K562 (cell line): ENCODE results near the gene PTPRM. TPM values are rescaled to one million over a fixed set of nuclear protein-coding genes. Genes with fewer than 3 reads are reported as not detected.

ENCODE experiments used
- ATAC-seq: fragments of 200-7000 bp; cut with Tn5 transposase; 3 replicates; pipeline ENCODE4 v1.9.1; 2020; ENCODE audit warnings: moderate library complexity
- BruUV-seq: library from RNA; stranded (reverse); fragments of 400-500 nt; replicated peaks from 2 replicates; lab custom pipeline; 2021; lab: Mats Ljungman, UMichigan
- CTCF ChIA-PET: fragments of 300-600 bp; formaldehyde crosslinking; extraction: SDS; loops from one replicate; lab custom pipeline; 2021; ENCODE audit warnings: low intra/inter-chr PET ratio; lab: Yijun Ruan, JAX
- POLR2A ChIA-PET: fragments of 300-600, 350-650 bp; sonication (Branson Sonifier 250); formaldehyde crosslinking; extraction: SDS; loops from one replicate; lab custom pipeline; 2021; ENCODE audit warnings: antibody characterized with exemption, inconsistent platforms; lab: Yijun Ruan, JAX
- DNase-seq, 4 experiments: peaks; one replicate each; pipeline versions ENCODE4 v3.0.0 to v3.0.0-alpha.2; 2011 to 2018; ENCODE audit warnings: low spot score in 3 of 4, mixed read lengths in 3 of 4; ENCODE audit errors: extremely low read depth in 1 of 4
- FAIRE-seq: peaks from 2 replicates; lab custom pipeline; 2011; peaks lifted over from hg19 to GRCh38; lab: Jason Lieb, UNC
- H2AFZ ChIP-seq: 2 replicates; pipeline ENCODE4 v1.6.0; 2011; ENCODE audit warnings: low read depth, low read length, control low read depth, inconsistent platforms
- H3K27ac ChIP-seq: fragments of 200-600 bp; 3 replicates; pipeline ENCODE4 v1.8.0; 2011; ENCODE audit warnings: low read depth, mild to moderate bottlenecking, control low read depth, inconsistent platforms, low read length, moderate library complexity, mixed read lengths; ENCODE audit errors: extremely low read depth
- H3K27me3 ChIP-seq, 2 experiments: fragments of 300-600 bp in 1 of 2; 2 replicates in 1 of 2; 3 replicates in 1 of 2; pipeline versions ENCODE4 v1.6.0 to v1.8.0; 2011; ENCODE audit warnings: inconsistent platforms in 2 of 2, low read length in 2 of 2, mild to moderate bottlenecking in 1 of 2, mixed read lengths in 1 of 2, moderate library complexity in 1 of 2; ENCODE audit not compliant: control insufficient read depth in 2 of 2, insufficient read depth in 2 of 2
- H3K36me3 ChIP-seq: fragments of 300-600 bp; 3 replicates; pipeline ENCODE4 v1.8.0; 2011; ENCODE audit warnings: mild to moderate bottlenecking, low read length, inconsistent platforms; ENCODE audit not compliant: control insufficient read depth, insufficient read depth
- H3K4me1 ChIP-seq, 2 experiments: fragments of 200-600 bp in 1 of 2; replicated peaks in 1 of 2; 2 replicates in 1 of 2; 3 replicates in 1 of 2; pipeline versions ENCODE4 v1.5.1 to v1.8.0; 2011; ENCODE audit warnings: inconsistent platforms in 2 of 2, low read length in 2 of 2, mild to moderate bottlenecking in 1 of 2, mixed read lengths in 1 of 2, moderate library complexity in 1 of 2; ENCODE audit not compliant: control insufficient read depth in 2 of 2, insufficient read depth in 2 of 2
- H3K4me2 ChIP-seq: 2 replicates; pipeline ENCODE4 v1.6.1; 2011; ENCODE audit warnings: low read length, control low read depth, inconsistent platforms, mixed read lengths; ENCODE audit not compliant: insufficient read depth
- H3K4me3 ChIP-seq: fragments of 200-600 bp; sonication (generic), shearing (Covaris generic); 2 replicates; pipeline ENCODE4 v1.5.1; 2016; ENCODE audit warnings: control low read depth, inconsistent platforms
- H3K79me2 ChIP-seq: fragments of 200-600 bp; 3 replicates; pipeline ENCODE4 v1.8.0; 2011; ENCODE audit warnings: low read length, inconsistent platforms; ENCODE audit not compliant: control insufficient read depth, insufficient read depth
- H3K9ac ChIP-seq, 2 experiments: 2 replicates each; pipeline versions ENCODE4 v1.6.0 to v1.6.1; 2011; ENCODE audit warnings: low read depth in 2 of 2, low read length in 2 of 2, control low read depth in 1 of 2, inconsistent platforms in 1 of 2, mild to moderate bottlenecking in 1 of 2, mixed read lengths in 1 of 2; ENCODE audit not compliant: insufficient read depth in 1 of 2
- H3K9me1 ChIP-seq: one replicate; pipeline ENCODE4 v1.6.0; 2011; ENCODE audit warnings: inconsistent platforms, mild to moderate bottlenecking, low read length, moderate library complexity; ENCODE audit not compliant: control insufficient read depth, insufficient read depth
- H3K9me3 ChIP-seq: replicated peaks from 2 replicates; pipeline ENCODE4 v1.5.1; 2011; ENCODE audit warnings: low read depth, low read length, inconsistent platforms; ENCODE audit not compliant: control insufficient read depth, insufficient read depth
- H4K20me1 ChIP-seq: replicated peaks from 2 replicates; pipeline ENCODE4 v1.6.1; 2011; ENCODE audit warnings: low read length, inconsistent platforms, mixed read lengths; ENCODE audit not compliant: control insufficient read depth, insufficient read depth
- AFF4 ChIP-seq: sonication (generic); formaldehyde crosslinking; IDR thresholded peaks from 2 replicates; pipeline ENCODE4 v1.8.0; 2023; ENCODE audit warnings: mild to moderate bottlenecking, missing genetic modification reagents
- BMI1 ChIP-seq: fragments of 150-350 bp; IDR thresholded peaks from 2 replicates; pipeline ENCODE4 v1.6.1; 2014; ENCODE audit warnings: low read length
- BRD4 ChIP-seq: fragments of 200-600 bp; sonication (generic); IDR thresholded peaks from 2 replicates; pipeline ENCODE4 v1.6.1; 2017; ENCODE audit warnings: inconsistent platforms
- CHD4 ChIP-seq: fragments of 200-600 bp; sonication (generic); IDR thresholded peaks from 3 replicates; pipeline ENCODE4 v1.6.1; 2012; ENCODE audit warnings: low read depth, mild to moderate bottlenecking, mixed read lengths, low read length, inconsistent platforms; ENCODE audit not compliant: insufficient read depth, insufficient replicate concordance, poor library complexity, severe bottlenecking
- FOXA1 ChIP-seq: fragments of 450-650 bp; IDR thresholded peaks from 2 replicates; pipeline ENCODE4 v1.6.1; 2016; ENCODE audit warnings: mild to moderate bottlenecking, borderline replicate concordance
- HNRNPH1 ChIP-seq: fragments of 200-400 bp; formaldehyde crosslinking; optimal IDR thresholded peaks from 2 replicates; pipeline ENCODE3; 2017; ENCODE audit warnings: low read depth, mild to moderate bottlenecking, low read length, moderate library complexity
- ILK ChIP-seq: fragments of 450-650 bp; IDR thresholded peaks from 2 replicates; pipeline ENCODE4 v1.6.1; 2016; ENCODE audit warnings: missing genetic modification characterization, low read depth, mild to moderate bottlenecking, missing compliant biosample characterization, moderate library complexity, borderline replicate concordance
- MCM3 ChIP-seq: fragments of 450-650 bp; IDR thresholded peaks from 2 replicates; pipeline ENCODE4 v1.6.1; 2016
- NELFE ChIP-seq: IDR thresholded peaks from 2 replicates; pipeline ENCODE4 v1.6.1; 2011; ENCODE audit warnings: mild to moderate bottlenecking; ENCODE audit not compliant: insufficient read depth, insufficient read length
- PHF8 ChIP-seq: fragments of 200-600 bp; sonication (generic); IDR thresholded peaks from 2 replicates; pipeline ENCODE4 v1.6.1; 2012; ENCODE audit warnings: mixed run types, mild to moderate bottlenecking, inconsistent platforms, low read length, moderate library complexity, borderline replicate concordance
- RBBP5 ChIP-seq: fragments of 200-600 bp; sonication (generic); IDR thresholded peaks from 2 replicates; pipeline ENCODE4 v1.6.1; 2012; ENCODE audit warnings: borderline replicate concordance, mild to moderate bottlenecking, low read length, control low read depth, inconsistent platforms; ENCODE audit not compliant: insufficient read depth, poor library complexity, severe bottlenecking
- RBM25 ChIP-seq: fragments of 200-400 bp; formaldehyde crosslinking; IDR thresholded peaks from 2 replicates; pipeline ENCODE4 v1.6.1; 2018; ENCODE audit warnings: low read length, low read depth, moderate library complexity; ENCODE audit not compliant: severe bottlenecking
- TAF15 ChIP-seq: fragments of 200-400 bp; formaldehyde crosslinking; IDR thresholded peaks from 2 replicates; pipeline ENCODE4 v1.6.1; 2017; ENCODE audit warnings: mild to moderate bottlenecking, low read depth, low read length, moderate library complexity
- ZNF830 ChIP-seq: fragments of 250-450 bp; sonication (Bioruptor Pico); IDR thresholded peaks from 2 replicates; pipeline ENCODE4 v1.5.0; 2021; ENCODE audit warnings: mild to moderate bottlenecking
- WGBS: fragments of 100-300 bp; shearing (Covaris generic); methylation state at CpG from one replicate; pipeline ENCODE4 v1.1.6; 2016; ENCODE audit warnings: low coverage, mixed read lengths; ENCODE audit not compliant: insufficient coverage; ENCODE audit errors: missing lambda C conversion rate; 5-methylcytosine and 5-hydroxymethylcytosine counted together
- in situ Hi-C: fragments of 300-500 bp; cut with MboI; formaldehyde crosslinking; loops from 4 replicates; pipeline ENCODE4 v1.15.0; 2018; ENCODE audit warnings: inconsistent platforms, mixed read lengths
- intact Hi-C: fragments of 100-400 bp; cut with micrococcal nuclease; formaldehyde crosslinking; loops from 2 replicates; pipeline ENCODE4 v1.14.2; 2022
- polyA plus RNA-seq, 8 experiments: library from polyadenylated mRNA; depleted of rRNA in 4 of 8; stranded (reverse) in 5 of 8; unstranded in 3 of 8; fragments of >200 nt; fragmentation: Nextera tagmentation in 2 of 8; fragmentation: Illumina TruSeq in 1 of 8; extraction: Ambion mirVana in 2 of 8; extraction: Trizol in 1 of 8; gene quantifications; 2 replicates each; pipeline versions ENCODE4 v1.2.1 to v1.2.3, GENCODE V29; 2011 to 2014; ENCODE audit warnings: inconsistent platforms in 1 of 8, missing spikeins in 1 of 8
- total RNA-seq, 7 experiments: library from RNA; depleted of rRNA in 6 of 7; stranded (reverse); fragments of >200 nt in 6 of 7; fragmentation: Illumina TruSeq in 2 of 7; extraction: Trizol in 2 of 7; gene quantifications; 2 replicates each; pipeline versions ENCODE4 v1.2.1 to v1.2.3, GENCODE V29; 2011 to 2021; ENCODE audit warnings: low replicate concordance in 1 of 7

PTPRM gene
- total and polyA plus RNA-seq, 9 of the 15 experiments (the other 6 are each of a cell fraction or from before 2014, with no cell fraction given) = 0.03 to 0.16 (median 0.08) TPM; not detected in 3

GRCh38 chr18:7899078-7899477 lies 332.0 kb downstream of the PTPRM start:
- no peak for DNase-seq
- 3% methylated on average over 5 of the region's 5 CpGs for WGBS
- H3K9ac ChIP-seq = no peak overlapping the region
- no peaks in the 10 kb centered on the region for H4K20me1 ChIP-seq
- POLR2A ChIA-PET = no interaction called here
- in situ Hi-C loops (no loop called here), intact Hi-C loops (no loop called here)
- H3K9me3 ChIP-seq = no peaks in the 10 kb centered on the region
- no peak overlapping the region for H2AFZ ChIP-seq
- H3K27ac ChIP-seq = no peak overlapping the region
- no peaks in the 10 kb centered on the region for H3K4me1 ChIP-seq
- no peak overlapping the region for H3K4me2 ChIP-seq
- H3K79me2 ChIP-seq = no peaks in the 10 kb centered on the region
- no peaks in the 10 kb centered on the region for H3K36me3 ChIP-seq
- CTCF ChIA-PET = no interaction called here
- no peak for ATAC-seq
- BruUV-seq = no TSS peak
- no peak overlapping the region for H3K4me3 ChIP-seq
- H3K27me3 ChIP-seq = no peaks in the 10 kb centered on the region
- H3K9me1 ChIP-seq = no peaks in the 10 kb centered on the region
- no peak for FAIRE-seq
- TF ChIP-seq AFF4 (CRISPR knock-in tag) (no peak), RBM25 (no peak), RBBP5 (no peak), NELFE (no peak), TAF15 (no peak), BMI1 (no peak), CHD4 (no peak), ZNF830 (no peak), FOXA1 (no peak), BRD4 (no peak), MCM3 (no peak), PHF8 (no peak), ILK (tag) (no peak), HNRNPH1 (no peak)
